Erythroblast (primary cell): ENCODE measurements around the gene SYNE2.

Experiments used
- GATA1 ChIP-seq: IDR thresholded peaks from 2 replicates; pipeline ENCODE4 v1.6.1; 2011; ENCODE audit warnings: low read depth, mild to moderate bottlenecking, control low read depth, low read length, moderate library complexity
- POLR2A ChIP-seq: IDR thresholded peaks from 2 replicates; pipeline ENCODE4 v1.6.1; 2011; ENCODE audit warnings: mild to moderate bottlenecking, low read length

GRCh38 chr14:63988579-63988978 is 135.8 kb downstream of the SYNE2 start:
- TF ChIP-seq POLR2A (no peak), GATA1 (no peak)
